SK-N-SH (cell line): Measurements from ENCODE around the gene TXNRD1. TPM values are rescaled to one million over a fixed set of nuclear protein-coding genes. Genes with fewer than 3 reads are reported as not detected.
A peak's percentile ranks its signal among the peaks of the same experiment; 100 is the strongest.

Experiments used
- CTCF ChIA-PET: fragments of 300-600, 350-600 bp; formaldehyde crosslinking; extraction: SDS; loops from one replicate; lab custom pipeline; 2021; lab: Yijun Ruan, JAX
- POLR2A ChIA-PET: fragments of 350-600 bp; sonication (Branson Sonifier 250); formaldehyde crosslinking; extraction: SDS; loops from one replicate; lab custom pipeline; 2020; ENCODE audit warnings: antibody characterized with exemption, inconsistent platforms; lab: Yijun Ruan, JAX
- DNase-seq: peaks from one replicate; pipeline ENCODE4 v3.0.0; 2012
- H2AFZ ChIP-seq: fragments of 200-600 bp; sonication (generic); 2 replicates; pipeline ENCODE4 v1.8.1; 2016; ENCODE audit warnings: antibody characterized with exemption, mild to moderate bottlenecking, low read depth
- H3F3A ChIP-seq: fragments of 200-600 bp; sonication (generic); replicated peaks from 2 replicates; pipeline ENCODE3; 2016; ENCODE audit warnings: antibody characterized with exemption, mild to moderate bottlenecking; ENCODE audit not compliant: insufficient read depth
- H3K27ac ChIP-seq, 2 experiments: fragments of 200-500 bp in 1 of 2; fragments of 200-600 bp in 1 of 2; sonication (Bioruptor generic) in 1 of 2; sonication (generic), shearing (Covaris generic) in 1 of 2; 2 replicates each; pipeline versions ENCODE4 v1.5.1 to v1.6.1; 2014 to 2016; ENCODE audit warnings: low read depth in 2 of 2, inconsistent platforms in 1 of 2, low read length in 1 of 2, mild to moderate bottlenecking in 1 of 2, mixed read lengths in 1 of 2
- H3K27me3 ChIP-seq: fragments of 200-600 bp; sonication (generic), shearing (Covaris generic); 2 replicates; pipeline ENCODE4 v1.6.1; 2016; ENCODE audit warnings: mixed run types; ENCODE audit not compliant: insufficient read depth
- H3K36me3 ChIP-seq, 2 experiments: fragments of 200-500 bp in 1 of 2; fragments of 200-600 bp in 1 of 2; sonication (Bioruptor generic) in 1 of 2; sonication (generic) in 1 of 2; replicated peaks in 1 of 2; 2 replicates each; pipeline versions ENCODE3 to v1.5.1; 2014 to 2016; ENCODE audit warnings: low read length in 1 of 2, mild to moderate bottlenecking in 1 of 2; ENCODE audit not compliant: insufficient read depth in 2 of 2, control insufficient read depth in 1 of 2
- H3K4me1 ChIP-seq, 2 experiments: fragments of 200-500 bp in 1 of 2; fragments of 200-600 bp in 1 of 2; sonication (Bioruptor generic) in 1 of 2; sonication (generic), shearing (Covaris generic) in 1 of 2; 2 replicates each; pipeline versions ENCODE4 v1.5.1 to v1.6.1; 2014 to 2016; ENCODE audit warnings: low read depth in 1 of 2, low read length in 1 of 2, mixed run types in 1 of 2; ENCODE audit not compliant: insufficient read depth in 2 of 2, control insufficient read depth in 1 of 2
- H3K4me2 ChIP-seq: fragments of 200-600 bp; sonication (generic), shearing (Covaris generic); 2 replicates; pipeline ENCODE4 v1.6.1; 2017; ENCODE audit warnings: mixed run types
- H3K4me3 ChIP-seq, 2 experiments: fragments of 200-500 bp in 1 of 2; fragments of 200-600 bp in 1 of 2; sonication (Bioruptor generic) in 1 of 2; sonication (generic), shearing (Covaris generic) in 1 of 2; 2 replicates each; pipeline versions ENCODE4 v1.5.1 to v1.8.1; 2014 to 2016; ENCODE audit warnings: low read depth in 2 of 2, inconsistent platforms in 1 of 2, low read length in 1 of 2, mild to moderate bottlenecking in 1 of 2, mixed read lengths in 1 of 2, moderate library complexity in 1 of 2
- H3K79me2 ChIP-seq: fragments of 200-600 bp; sonication (generic); 2 replicates; pipeline ENCODE4 v1.8.1; 2017; ENCODE audit warnings: mild to moderate bottlenecking; ENCODE audit not compliant: insufficient read depth
- H3K9ac ChIP-seq: fragments of 200-600 bp; sonication (generic); 2 replicates; pipeline ENCODE4 v1.6.1; 2017; ENCODE audit warnings: mixed run types
- H3K9me2 ChIP-seq: fragments of 200-600 bp; sonication (generic); 2 replicates; pipeline ENCODE4 v1.6.1; 2017; ENCODE audit warnings: mixed run types
- H3K9me3 ChIP-seq: fragments of 200-600 bp; sonication (generic); 2 replicates; pipeline ENCODE4 v1.6.1; 2017; ENCODE audit warnings: mixed run types, mild to moderate bottlenecking, moderate library complexity
- H4K20me1 ChIP-seq: fragments of 200-600 bp; sonication (generic); 2 replicates; pipeline ENCODE4 v1.6.1; 2017; ENCODE audit warnings: mild to moderate bottlenecking, mixed run types; ENCODE audit not compliant: insufficient read depth
- CHD2 ChIP-seq: fragments of 150-350 bp; IDR thresholded peaks from 2 replicates; pipeline ENCODE4 v1.6.1; 2018; ENCODE audit warnings: low read length; ENCODE audit not compliant: partially characterized antibody
- EP300 ChIP-seq, 2 experiments: IDR thresholded peaks; 2 replicates each; pipeline versions ENCODE4 v1.4.0 to v1.6.1; 2012; ENCODE audit warnings: borderline replicate concordance in 1 of 2, low read depth in 1 of 2, low read length in 1 of 2
- EZH2phosphoT487 ChIP-seq: fragments of 200-600 bp; sonication (generic); IDR thresholded peaks from 2 replicates; pipeline ENCODE4 v1.6.1; 2017; ENCODE audit warnings: low read depth, mixed run types, mild to moderate bottlenecking, antibody characterized with exemption, moderate library complexity, borderline replicate concordance
- FOXM1 ChIP-seq: IDR thresholded peaks from 2 replicates; pipeline ENCODE4 v1.4.0; 2012; ENCODE audit warnings: low read depth, mild to moderate bottlenecking
- GABPA ChIP-seq: IDR thresholded peaks from 2 replicates; pipeline ENCODE4 v1.4.0; 2012; ENCODE audit warnings: low read depth, mild to moderate bottlenecking
- GATA2 ChIP-seq: sonication (generic); formaldehyde crosslinking; IDR thresholded peaks from 2 replicates; pipeline ENCODE4 v1.5.0; 2020; ENCODE audit warnings: mild to moderate bottlenecking, missing genetic modification reagents
- POLR2AphosphoS5 ChIP-seq: IDR thresholded peaks from 2 replicates; pipeline ENCODE4 v1.6.1; 2012; ENCODE audit warnings: low read depth, low read length
- RAD21 ChIP-seq: IDR thresholded peaks from 2 replicates; pipeline ENCODE4 v1.6.1; 2012; ENCODE audit warnings: mild to moderate bottlenecking, low read length
- RCOR1 ChIP-seq: fragments of 150-350 bp; IDR thresholded peaks from 2 replicates; pipeline ENCODE4 v1.6.1; 2017; ENCODE audit warnings: antibody characterized with exemption, low read length
- RFX5 ChIP-seq: IDR thresholded peaks from 2 replicates; pipeline ENCODE4 v1.6.1; 2012; ENCODE audit warnings: mild to moderate bottlenecking, improper control_type of control experiment, low read length
- RXRA ChIP-seq: IDR thresholded peaks from 2 replicates; pipeline ENCODE4 v1.4.0; 2012; ENCODE audit warnings: low read depth, mild to moderate bottlenecking, borderline replicate concordance
- SIN3A ChIP-seq: IDR thresholded peaks from 2 replicates; pipeline ENCODE4 v1.6.1; 2012; ENCODE audit warnings: low read depth, mild to moderate bottlenecking, low read length, moderate library complexity, borderline replicate concordance
- TCF12 ChIP-seq: IDR thresholded peaks from 2 replicates; pipeline ENCODE4 v1.4.0; 2012
- TEAD4 ChIP-seq: IDR thresholded peaks from 2 replicates; pipeline ENCODE4 v1.4.0; 2012; ENCODE audit warnings: mild to moderate bottlenecking, borderline replicate concordance; ENCODE audit not compliant: insufficient read depth
- WGBS: methylation state at CpG from one replicate; pipeline ENCODE4 v1.1.6; 2017; ENCODE audit warnings: low lambda C conversion rate; 5-methylcytosine and 5-hydroxymethylcytosine counted together
- polyA plus RNA-seq, 3 experiments: library from polyadenylated mRNA; depleted of rRNA; stranded (reverse); fragments of >200 nt; gene quantifications; 2 replicates each; pipeline ENCODE4 v1.2.3, GENCODE V29; 2012
- TF ChIP-seq, protein P1 (sequence below): fragments of 200-600 bp; sonication (generic); IDR thresholded peaks from 2 replicates; pipeline ENCODE4 v1.6.1; 2017; ENCODE audit warnings: antibody characterized with exemption, mild to moderate bottlenecking, moderate library complexity
- TF ChIP-seq, protein P2 (sequence below): fragments of 150-350 bp; IDR thresholded peaks from 2 replicates; pipeline ENCODE4 v1.6.1; 2016; ENCODE audit warnings: mild to moderate bottlenecking, low read depth, low read length
- TF ChIP-seq, protein P3 (sequence below): IDR thresholded peaks from 2 replicates; pipeline ENCODE4 v1.4.0; 2012; ENCODE audit warnings: low read depth, borderline replicate concordance

The TXNRD1 gene
- polyA plus RNA-seq, 1 of the 3 experiments (the other 2 are of a cell fraction) = 143 TPM

DNA sequence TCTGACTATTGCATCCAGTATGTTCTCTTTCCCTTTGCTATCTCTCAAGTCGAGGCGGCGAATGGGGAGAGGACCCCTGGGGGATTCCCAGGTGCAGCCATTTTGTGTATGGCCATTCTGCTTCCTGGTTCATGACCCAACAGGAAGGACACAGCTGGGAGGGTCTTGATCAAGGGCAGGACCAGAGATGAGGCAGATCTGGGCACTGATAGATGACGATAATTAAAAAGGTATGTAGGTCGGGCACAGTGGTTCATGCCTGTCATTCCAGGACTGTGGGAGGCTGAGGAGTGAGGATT lies 161.9 kb downstream of the TXNRD1 start:
- peaks cover 0 to 5% of the 10 kb centered on the region in 2 experiments; a peak in 1 of 4 replicates for H3K4me1 ChIP-seq
- no peak for DNase-seq
- CTCF ChIA-PET = no interaction called here
- 67% methylated on average over 5 of the region's 5 CpGs for WGBS
- no peaks in the 10 kb centered on the region for H3K9me2 ChIP-seq
- no peak overlapping the region; the same call in 1 of the 2 replicates for H2AFZ ChIP-seq
- POLR2A ChIA-PET = no interaction called here
- no peaks in the 10 kb centered on the region for H3F3A ChIP-seq
- no peak overlapping the region for H3K9ac ChIP-seq
- no peak overlapping the region for H3K4me3 ChIP-seq
- no peaks in the 10 kb centered on the region for H3K27me3 ChIP-seq
- no peaks in the 10 kb centered on the region for H3K36me3 ChIP-seq
- H3K9me3 ChIP-seq = no peaks in the 10 kb centered on the region
- H3K79me2 ChIP-seq = no peaks in the 10 kb centered on the region
- H3K4me2 ChIP-seq = no peak overlapping the region
- H4K20me1 ChIP-seq = no peaks in the 10 kb centered on the region
- TF ChIP-seq FOXM1 = no peak
- TF ChIP-seq, protein P1, sequence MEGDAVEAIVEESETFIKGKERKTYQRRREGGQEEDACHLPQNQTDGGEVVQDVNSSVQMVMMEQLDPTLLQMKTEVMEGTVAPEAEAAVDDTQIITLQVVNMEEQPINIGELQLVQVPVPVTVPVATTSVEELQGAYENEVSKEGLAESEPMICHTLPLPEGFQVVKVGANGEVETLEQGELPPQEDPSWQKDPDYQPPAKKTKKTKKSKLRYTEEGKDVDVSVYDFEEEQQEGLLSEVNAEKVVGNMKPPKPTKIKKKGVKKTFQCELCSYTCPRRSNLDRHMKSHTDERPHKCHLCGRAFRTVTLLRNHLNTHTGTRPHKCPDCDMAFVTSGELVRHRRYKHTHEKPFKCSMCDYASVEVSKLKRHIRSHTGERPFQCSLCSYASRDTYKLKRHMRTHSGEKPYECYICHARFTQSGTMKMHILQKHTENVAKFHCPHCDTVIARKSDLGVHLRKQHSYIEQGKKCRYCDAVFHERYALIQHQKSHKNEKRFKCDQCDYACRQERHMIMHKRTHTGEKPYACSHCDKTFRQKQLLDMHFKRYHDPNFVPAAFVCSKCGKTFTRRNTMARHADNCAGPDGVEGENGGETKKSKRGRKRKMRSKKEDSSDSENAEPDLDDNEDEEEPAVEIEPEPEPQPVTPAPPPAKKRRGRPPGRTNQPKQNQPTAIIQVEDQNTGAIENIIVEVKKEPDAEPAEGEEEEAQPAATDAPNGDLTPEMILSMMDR = no peak
- no peak for TF ChIP-seq EP300 (IDR thresholded peaks at IDR 0.05; ENCODE audit: borderline replicate concordance in 1 of 2, low read depth in 1 of 2, low read length in 1 of 2)
- TF ChIP-seq SIN3A = no peak
- TF ChIP-seq TCF12 = 0 out of 2 replicates have a peak, but pooled peaks have one; percentile 2
- TF ChIP-seq, all 33 proteins: peak for 1
- no peak overlapping the region for H3K27ac ChIP-seq

DNA sequence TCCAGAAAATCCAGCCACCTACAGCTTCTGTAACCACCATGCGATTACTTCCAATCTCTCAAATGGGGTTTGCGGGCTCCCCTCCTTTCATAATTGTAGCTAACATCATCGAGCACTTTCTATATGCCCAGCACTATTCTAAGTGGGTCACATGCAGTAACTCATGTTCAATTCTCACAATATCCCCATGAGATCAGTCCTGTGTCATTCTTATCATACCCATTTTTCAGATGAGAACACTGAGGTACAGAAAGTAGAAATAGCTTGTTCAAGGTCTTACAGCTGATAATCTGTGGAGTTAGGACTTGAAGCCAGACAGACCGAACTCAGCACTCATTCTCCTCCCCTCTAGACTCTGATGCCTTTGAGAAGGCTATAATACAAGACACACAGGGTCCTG lies 162.8 kb downstream of the TXNRD1 start:
- H2AFZ ChIP-seq = no peak overlapping the region
- no peak overlapping the region for H3K27ac ChIP-seq
- H3K4me1 ChIP-seq = peaks cover 0 to 5% of the 10 kb centered on the region in 2 experiments; a peak in 1 of 4 replicates
- H3K9me2 ChIP-seq = no peaks in the 10 kb centered on the region
- H3K4me3 ChIP-seq = no peak overlapping the region
- TF ChIP-seq POLR2AphosphoS5 = no peak
- no peak for TF ChIP-seq FOXM1
- TF ChIP-seq GABPA = no peak
- TF ChIP-seq EZH2phosphoT487 = no peak
- TF ChIP-seq, protein P1 = no peak
- no peak for TF ChIP-seq EP300 (IDR thresholded peaks at IDR 0.05; ENCODE audit: borderline replicate concordance in 1 of 2, low read depth in 1 of 2, low read length in 1 of 2)
- TF ChIP-seq TCF12 = no peak
- no peak for TF ChIP-seq TEAD4
- no peak for TF ChIP-seq RXRA
- no peak for TF ChIP-seq CHD2
- TF ChIP-seq GATA2 (CRISPR knock-in tag) = no peak
- TF ChIP-seq RFX5 = no peak
- no peak for TF ChIP-seq RCOR1
- TF ChIP-seq, protein P2, sequence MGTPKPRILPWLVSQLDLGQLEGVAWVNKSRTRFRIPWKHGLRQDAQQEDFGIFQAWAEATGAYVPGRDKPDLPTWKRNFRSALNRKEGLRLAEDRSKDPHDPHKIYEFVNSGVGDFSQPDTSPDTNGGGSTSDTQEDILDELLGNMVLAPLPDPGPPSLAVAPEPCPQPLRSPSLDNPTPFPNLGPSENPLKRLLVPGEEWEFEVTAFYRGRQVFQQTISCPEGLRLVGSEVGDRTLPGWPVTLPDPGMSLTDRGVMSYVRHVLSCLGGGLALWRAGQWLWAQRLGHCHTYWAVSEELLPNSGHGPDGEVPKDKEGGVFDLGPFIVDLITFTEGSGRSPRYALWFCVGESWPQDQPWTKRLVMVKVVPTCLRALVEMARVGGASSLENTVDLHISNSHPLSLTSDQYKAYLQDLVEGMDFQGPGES = no peak
- no peak for TF ChIP-seq RAD21
- TF ChIP-seq, protein P3, sequence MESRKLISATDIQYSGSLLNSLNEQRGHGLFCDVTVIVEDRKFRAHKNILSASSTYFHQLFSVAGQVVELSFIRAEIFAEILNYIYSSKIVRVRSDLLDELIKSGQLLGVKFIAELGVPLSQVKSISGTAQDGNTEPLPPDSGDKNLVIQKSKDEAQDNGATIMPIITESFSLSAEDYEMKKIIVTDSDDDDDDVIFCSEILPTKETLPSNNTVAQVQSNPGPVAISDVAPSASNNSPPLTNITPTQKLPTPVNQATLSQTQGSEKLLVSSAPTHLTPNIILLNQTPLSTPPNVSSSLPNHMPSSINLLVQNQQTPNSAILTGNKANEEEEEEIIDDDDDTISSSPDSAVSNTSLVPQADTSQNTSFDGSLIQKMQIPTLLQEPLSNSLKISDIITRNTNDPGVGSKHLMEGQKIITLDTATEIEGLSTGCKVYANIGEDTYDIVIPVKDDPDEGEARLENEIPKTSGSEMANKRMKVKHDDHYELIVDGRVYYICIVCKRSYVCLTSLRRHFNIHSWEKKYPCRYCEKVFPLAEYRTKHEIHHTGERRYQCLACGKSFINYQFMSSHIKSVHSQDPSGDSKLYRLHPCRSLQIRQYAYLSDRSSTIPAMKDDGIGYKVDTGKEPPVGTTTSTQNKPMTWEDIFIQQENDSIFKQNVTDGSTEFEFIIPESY = no peak
- POLR2A ChIA-PET = no interaction called here
- H3K79me2 ChIP-seq = no peaks in the 10 kb centered on the region
- CTCF ChIA-PET = no interaction called here
- no peaks in the 10 kb centered on the region for H3K9me3 ChIP-seq
- no peak overlapping the region for H3K4me2 ChIP-seq
- no peak for DNase-seq
- no peaks in the 10 kb centered on the region for H4K20me1 ChIP-seq
- 85% methylated on average over 4 of the region's 4 CpGs for WGBS
- no peaks in the 10 kb centered on the region for H3K36me3 ChIP-seq
- no peak overlapping the region for H3K9ac ChIP-seq
- no peaks in the 10 kb centered on the region for H3K27me3 ChIP-seq
- H3F3A ChIP-seq = no peaks in the 10 kb centered on the region
